Gastroesophageal sphincter (tissue), 3 donors: ENCODE results near the gene RGS10.

Source experiments
- CTCF ChIP-seq, 4 experiments: fragments of 200-600 bp in 2 of 4; fragments of 450-650 bp in 2 of 4; sonication (generic) in 1 of 4; IDR thresholded peaks; one replicate each; pipeline ENCODE4 v1.5.1; 2017 to 2019; ENCODE audit warnings: antibody characterized with exemption in 4 of 4, mild to moderate bottlenecking in 2 of 4, moderate library complexity in 2 of 4
- EP300 ChIP-seq: sonication (generic); formaldehyde crosslinking; IDR thresholded peaks from one replicate; pipeline ENCODE4 v1.6.1; 2017; ENCODE audit warnings: antibody characterized with exemption, mild to moderate bottlenecking
- POLR2A ChIP-seq, 2 donors: fragments of 450-650 bp; IDR thresholded peaks; one replicate each; pipeline ENCODE4 v1.6.1; 2017; ENCODE audit warnings: antibody characterized with exemption in 2 of 2, mild to moderate bottlenecking in 2 of 2, moderate library complexity in 1 of 2
- POLR2AphosphoS5 ChIP-seq: sonication (generic); formaldehyde crosslinking; IDR thresholded peaks from one replicate; pipeline ENCODE4 v1.6.1; 2017; ENCODE audit warnings: antibody characterized with exemption

DNA sequence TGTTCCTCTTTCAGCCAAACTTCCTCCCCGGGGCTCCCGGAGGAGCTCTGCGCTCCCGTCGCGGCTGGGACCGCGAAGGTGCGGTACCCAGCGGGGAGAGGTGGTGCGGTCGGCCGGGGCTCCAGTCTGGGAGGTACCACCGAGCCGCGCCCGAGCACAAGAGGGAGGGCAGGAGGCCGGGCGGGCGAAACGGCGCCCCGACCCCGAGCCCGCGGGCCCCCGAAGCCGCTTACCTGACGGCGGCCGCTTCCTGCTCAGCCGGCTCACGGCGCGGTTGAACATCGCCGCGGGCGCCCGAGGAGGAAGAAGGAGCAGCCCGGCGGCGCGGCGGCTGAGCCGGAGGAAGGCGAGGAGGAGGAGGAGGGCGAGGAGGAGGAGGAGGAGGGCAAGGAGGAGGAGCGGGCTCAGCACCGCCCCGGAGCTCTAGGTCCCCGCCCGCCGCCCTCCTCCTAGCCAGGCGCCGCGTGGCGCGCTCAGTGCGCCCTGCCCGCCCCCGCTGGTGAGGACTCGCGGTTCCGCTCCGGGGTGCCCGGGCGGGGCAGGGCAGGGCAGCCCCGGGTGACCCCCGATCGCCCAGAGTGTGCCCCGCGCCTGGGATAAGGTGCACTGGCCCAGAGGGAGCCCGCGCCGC is at the start of gene RGS10:
- TF ChIP-seq POLR2A (IDR thresholded peaks at IDR 0.05) (peak; percentile 60 to 67), CTCF (IDR thresholded peaks at IDR 0.05) (no peak), EP300 (no peak), POLR2AphosphoS5 (peak; percentile 41)
